SU-DHL-6 (cell line): Measurements from ENCODE around the gene RAB3C.

Experiments used
- EZH2phosphoT487 ChIP-seq: fragments of 200-600 bp; sonication (generic), shearing (Covaris generic); conservative IDR thresholded peaks from 2 replicates; pipeline ENCODE4 v1.6.1; 2018; ENCODE audit warnings: mild to moderate bottlenecking, antibody characterized with exemption, low read length, moderate library complexity, mixed read lengths
- TF ChIP-seq, protein P1 (sequence below): fragments of 200-600 bp; sonication (generic); IDR thresholded peaks from one replicate; pipeline ENCODE4 v1.5.1; 2017; ENCODE audit warnings: antibody characterized with exemption, mild to moderate bottlenecking, low read length, moderate library complexity; ENCODE audit not compliant: insufficient read depth, poor library complexity, severe bottlenecking

- TF ChIP-seq, protein P1, sequence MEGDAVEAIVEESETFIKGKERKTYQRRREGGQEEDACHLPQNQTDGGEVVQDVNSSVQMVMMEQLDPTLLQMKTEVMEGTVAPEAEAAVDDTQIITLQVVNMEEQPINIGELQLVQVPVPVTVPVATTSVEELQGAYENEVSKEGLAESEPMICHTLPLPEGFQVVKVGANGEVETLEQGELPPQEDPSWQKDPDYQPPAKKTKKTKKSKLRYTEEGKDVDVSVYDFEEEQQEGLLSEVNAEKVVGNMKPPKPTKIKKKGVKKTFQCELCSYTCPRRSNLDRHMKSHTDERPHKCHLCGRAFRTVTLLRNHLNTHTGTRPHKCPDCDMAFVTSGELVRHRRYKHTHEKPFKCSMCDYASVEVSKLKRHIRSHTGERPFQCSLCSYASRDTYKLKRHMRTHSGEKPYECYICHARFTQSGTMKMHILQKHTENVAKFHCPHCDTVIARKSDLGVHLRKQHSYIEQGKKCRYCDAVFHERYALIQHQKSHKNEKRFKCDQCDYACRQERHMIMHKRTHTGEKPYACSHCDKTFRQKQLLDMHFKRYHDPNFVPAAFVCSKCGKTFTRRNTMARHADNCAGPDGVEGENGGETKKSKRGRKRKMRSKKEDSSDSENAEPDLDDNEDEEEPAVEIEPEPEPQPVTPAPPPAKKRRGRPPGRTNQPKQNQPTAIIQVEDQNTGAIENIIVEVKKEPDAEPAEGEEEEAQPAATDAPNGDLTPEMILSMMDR: no peak
- no peak for TF ChIP-seq EZH2phosphoT487
These were observed 302.4 kb downstream of the RAB3C start for GRCh38 chr5:58885260-58885659.
